Trophoblast cell (in vitro differentiated cells and primary cell): ENCODE results near the gene MON2.

Experiments
- DNase-seq, 2 donors: peaks; one replicate each; pipeline ENCODE4 v3.0.0-alpha.2; 2016
- H2AFZ ChIP-seq: 2 replicates; pipeline ENCODE4 v1.6.1; 2013; ENCODE audit warnings: low read length, moderate library complexity, mild to moderate bottlenecking; ENCODE audit not compliant: insufficient read depth, poor library complexity
- H2AK5ac ChIP-seq: 2 replicates; pipeline ENCODE4 v1.6.1; 2013; ENCODE audit warnings: mild to moderate bottlenecking, low read length
- H2BK120ac ChIP-seq: 2 replicates; pipeline ENCODE4 v1.6.1; 2013; ENCODE audit warnings: low read length, mild to moderate bottlenecking, moderate library complexity; ENCODE audit not compliant: insufficient read depth, poor library complexity
- H2BK12ac ChIP-seq: 2 replicates; pipeline ENCODE4 v1.6.1; 2013; ENCODE audit warnings: mild to moderate bottlenecking, low read length, moderate library complexity
- H2BK5ac ChIP-seq: 2 replicates; pipeline ENCODE4 v1.6.1; 2013; ENCODE audit warnings: low read length, low read depth, moderate library complexity, mild to moderate bottlenecking; ENCODE audit not compliant: poor library complexity
- H3K14ac ChIP-seq: 2 replicates; pipeline ENCODE4 v1.6.1; 2013; ENCODE audit warnings: mild to moderate bottlenecking, low read length
- H3K18ac ChIP-seq: 2 replicates; pipeline ENCODE4 v1.6.1; 2013; ENCODE audit warnings: mild to moderate bottlenecking, low read length
- H3K23ac ChIP-seq: 2 replicates; pipeline ENCODE4 v1.6.1; 2013; ENCODE audit warnings: low read length
- H3K27ac ChIP-seq: 2 replicates; pipeline ENCODE4 v1.5.1; 2013; ENCODE audit warnings: low read depth, mild to moderate bottlenecking, inconsistent platforms, low read length, moderate library complexity
- H3K27me3 ChIP-seq: 2 replicates; pipeline ENCODE4 v1.6.1; 2013; ENCODE audit warnings: inconsistent platforms, mild to moderate bottlenecking, low read length, moderate library complexity; ENCODE audit not compliant: insufficient read depth
- H3K36me3 ChIP-seq, 2 experiments: 1 replicate in 1 of 2; 2 replicates in 1 of 2; pipeline ENCODE4 v1.6.1; 2013; ENCODE audit warnings: low read length in 2 of 2, mild to moderate bottlenecking in 2 of 2, moderate library complexity in 1 of 2; ENCODE audit not compliant: insufficient read depth in 2 of 2, control insufficient read depth in 1 of 2
- H3K4ac ChIP-seq: 2 replicates; pipeline ENCODE4 v1.6.1; 2013; ENCODE audit warnings: low read depth, mild to moderate bottlenecking, low read length, moderate library complexity
- H3K4me1 ChIP-seq, 2 experiments: 1 replicate in 1 of 2; 2 replicates in 1 of 2; pipeline ENCODE4 v1.6.1; 2013; ENCODE audit warnings: low read length in 2 of 2, mild to moderate bottlenecking in 2 of 2, moderate library complexity in 1 of 2; ENCODE audit not compliant: insufficient read depth in 2 of 2, control insufficient read depth in 1 of 2
- H3K4me2 ChIP-seq: 2 replicates; pipeline ENCODE4 v1.6.1; 2013; ENCODE audit warnings: inconsistent platforms, mild to moderate bottlenecking, low read length, moderate library complexity
- H3K4me3 ChIP-seq: 2 replicates; pipeline ENCODE4 v1.5.1; 2013; ENCODE audit warnings: mild to moderate bottlenecking, low read depth, low read length, inconsistent platforms
- H3K79me1 ChIP-seq: one replicate; pipeline ENCODE4 v1.6.1; 2013; ENCODE audit warnings: low read length
- H3K79me2 ChIP-seq: 2 replicates; pipeline ENCODE4 v1.6.1; 2013; ENCODE audit warnings: low read length, mild to moderate bottlenecking; ENCODE audit not compliant: control insufficient read depth, insufficient read depth, poor library complexity
- H3K9ac ChIP-seq: 2 replicates; pipeline ENCODE4 v1.6.1; 2013; ENCODE audit warnings: mild to moderate bottlenecking, low read length
- H3K9me3 ChIP-seq: 2 replicates; pipeline ENCODE4 v1.6.1; 2013; ENCODE audit warnings: low read depth, mild to moderate bottlenecking, control low read depth, inconsistent platforms, low read length; ENCODE audit not compliant: insufficient read depth
- H4K12ac ChIP-seq: 2 replicates; pipeline ENCODE4 v1.6.1; 2013; ENCODE audit warnings: low read depth, mild to moderate bottlenecking, low read length, moderate library complexity
- H4K8ac ChIP-seq: 2 replicates; pipeline ENCODE4 v1.6.1; 2013; ENCODE audit warnings: low read depth, mild to moderate bottlenecking, low read length, moderate library complexity
- H4K91ac ChIP-seq: one replicate; pipeline ENCODE4 v1.6.1; 2013; ENCODE audit warnings: low read depth, mild to moderate bottlenecking, low read length, moderate library complexity
- WGBS: extraction: QIAGEN DNeasy Blood & Tissue Kit; methylation state at CpG from one replicate; pipeline ENCODE4 v1.1.7; 2013; ENCODE audit warnings: missing lambda C conversion rate; ENCODE audit not compliant: insufficient read length, insufficient coverage; ENCODE audit errors: extremely low coverage; 5-methylcytosine and 5-hydroxymethylcytosine counted together

Gene MON2

DNA sequence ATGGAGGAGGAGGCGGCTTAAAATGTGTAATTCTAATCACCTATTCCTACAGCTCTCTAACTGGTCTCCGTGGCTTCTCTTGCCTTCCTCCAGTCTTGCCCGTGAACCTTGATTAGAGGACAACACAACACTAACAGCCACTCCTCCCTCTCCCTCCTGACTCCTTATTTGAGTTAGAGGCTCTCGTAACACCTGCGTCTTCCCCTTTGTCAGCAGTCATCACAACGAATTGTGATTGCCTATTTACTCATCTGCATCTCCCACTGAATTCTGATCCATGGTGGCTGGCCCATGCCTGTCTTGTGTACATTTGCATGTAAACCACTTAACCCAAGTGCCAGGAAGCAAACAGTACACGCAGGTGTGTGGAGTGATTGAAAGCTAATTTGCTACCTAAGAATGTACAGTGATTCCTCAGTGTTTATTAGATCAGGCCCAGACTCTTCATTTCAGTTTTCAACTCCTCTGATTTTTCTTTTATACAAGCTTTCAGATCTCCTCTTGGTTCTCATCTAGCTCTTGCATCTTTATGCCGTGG is 154.5 kb downstream of the MON2 start:
- no CpG with 5 or more reads among the region's 8 CpGs for WGBS
- Histone ChIP-seq H2AFZ (no peak overlapping the region), H3K27ac (no peak overlapping the region)

DNA sequence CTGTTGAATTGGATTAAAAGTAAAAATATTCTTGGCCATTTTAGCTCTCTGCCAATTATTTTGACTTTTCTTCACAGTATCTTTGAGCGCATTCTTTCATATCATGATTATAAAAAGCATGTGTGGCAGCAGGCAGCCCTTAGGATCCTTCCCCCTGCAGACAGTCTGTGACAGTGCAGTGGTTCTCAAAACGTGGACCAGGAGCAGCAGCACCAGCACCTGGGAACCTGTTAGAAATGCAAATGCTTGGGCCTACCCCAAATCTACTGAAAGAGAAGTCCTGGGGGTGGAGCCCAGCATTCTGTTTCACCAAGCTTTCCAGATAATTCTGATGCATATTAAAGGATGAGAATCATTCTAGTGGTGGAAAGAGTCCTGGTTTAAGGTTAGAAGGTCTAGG is 155.6 kb downstream of the MON2 start:
- Histone ChIP-seq H3K14ac (no peak overlapping the region), H2AFZ (no peak overlapping the region), H2BK5ac (no peak overlapping the region), H3K4me3 (no peak overlapping the region), H3K79me2 (no peaks in the 10 kb centered on the region), H3K9me3 (no peaks in the 10 kb centered on the region), H4K91ac (no peak overlapping the region), H4K12ac (no peak overlapping the region), H3K4ac (no peak overlapping the region), H4K8ac (no peak overlapping the region), H3K23ac (no peak overlapping the region), H3K79me1 (no peaks in the 10 kb centered on the region), H3K27me3 (no peaks in the 10 kb centered on the region), H2BK12ac (no peak overlapping the region), H2BK120ac (no peak overlapping the region), H3K9ac (no peak overlapping the region), H2AK5ac (no peak overlapping the region), H3K36me3 (no peaks in the 10 kb centered on the region), H3K4me2 (no peak overlapping the region), H3K4me1 (no peaks in the 10 kb centered on the region), H3K27ac (no peak overlapping the region), H3K18ac (no peak overlapping the region)
- no CpG with 5 or more reads among the region's 2 CpGs for WGBS
- no peak for DNase-seq

More for the DNA sequence above, 154.5 kb downstream of the MON2 start:
- Histone ChIP-seq H3K4ac (no peak overlapping the region), H4K8ac (no peak overlapping the region), H4K12ac (no peak overlapping the region), H3K18ac (no peak overlapping the region), H2AK5ac (no peak overlapping the region), H3K79me1 (no peaks in the 10 kb centered on the region), H3K36me3 (no peaks in the 10 kb centered on the region), H3K9ac (no peak overlapping the region), H3K14ac (no peak overlapping the region), H3K4me1 (no peaks in the 10 kb centered on the region), H3K27me3 (no peaks in the 10 kb centered on the region), H4K91ac (no peak overlapping the region), H2BK120ac (no peak overlapping the region), H3K9me3 (no peaks in the 10 kb centered on the region), H2BK5ac (no peak overlapping the region), H2BK12ac (no peak overlapping the region), H3K4me2 (no peak overlapping the region), H3K79me2 (no peaks in the 10 kb centered on the region), H3K4me3 (no peak overlapping the region), H3K23ac (no peak overlapping the region)
- no peak for DNase-seq

DNA sequence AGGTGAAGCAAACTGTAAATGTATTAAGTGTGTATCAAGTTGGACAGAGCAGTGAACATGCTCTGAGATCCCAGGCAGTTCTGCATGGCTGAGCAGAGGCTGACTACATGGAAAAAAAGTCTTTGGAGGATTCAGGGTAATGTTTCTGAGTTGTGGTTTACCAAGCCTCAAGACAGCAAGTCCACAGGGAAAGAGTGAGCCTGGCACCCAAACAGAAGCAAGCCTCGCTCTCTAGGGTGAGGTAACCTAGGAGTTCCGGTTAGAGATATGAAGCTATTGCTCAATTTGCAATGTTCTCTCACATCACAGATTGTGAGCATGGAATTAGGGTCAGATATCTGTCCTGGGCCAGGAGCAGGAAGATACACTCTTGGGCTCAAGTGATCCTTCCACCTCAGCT is 158.6 kb downstream of the MON2 start:
- Histone ChIP-seq H3K14ac (no peak overlapping the region), H2BK5ac (no peak overlapping the region), H2BK12ac (no peak overlapping the region), H2BK120ac (no peak overlapping the region), H3K4me2 (no peak overlapping the region), H2AK5ac (no peak overlapping the region), H3K23ac (no peak overlapping the region), H3K4me3 (no peak overlapping the region), H2AFZ (no peak overlapping the region), H3K27me3 (no peaks in the 10 kb centered on the region), H4K8ac (no peak overlapping the region), H3K36me3 (no peaks in the 10 kb centered on the region), H4K91ac (no peak overlapping the region), H3K18ac (no peak overlapping the region), H4K12ac (no peak overlapping the region), H3K27ac (no peak overlapping the region), H3K4ac (no peak overlapping the region), H3K79me2 (no peaks in the 10 kb centered on the region), H3K79me1 (no peaks in the 10 kb centered on the region), H3K9ac (no peak overlapping the region), H3K9me3 (no peaks in the 10 kb centered on the region), H3K4me1 (no peaks in the 10 kb centered on the region)
- peak in 1 of 2 donors; percentile 63 for DNase-seq
- no CpG with 5 or more reads among the region's 2 CpGs for WGBS

DNA sequence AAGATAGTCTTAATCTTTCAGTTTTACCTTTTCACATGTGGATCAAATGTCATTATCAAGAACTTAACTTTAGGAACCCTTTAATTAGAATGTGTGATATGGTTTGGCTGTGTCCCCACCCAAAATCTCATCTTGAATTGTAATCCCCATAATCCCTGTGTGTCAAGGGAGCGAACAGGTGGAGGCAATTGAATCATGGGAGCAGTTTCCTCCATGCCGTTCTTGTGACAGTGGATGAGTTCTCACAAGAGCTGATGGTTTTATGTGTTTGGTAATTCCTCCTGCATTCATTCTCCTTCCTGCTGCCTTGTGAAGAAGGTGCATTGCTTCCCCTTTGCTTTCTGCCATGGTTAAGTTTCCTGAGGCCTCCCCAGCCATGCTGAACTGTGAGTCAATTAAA is 160.6 kb downstream of the MON2 start:
- H3K36me3 ChIP-seq = no peaks in the 10 kb centered on the region
- no peak overlapping the region for H2AK5ac ChIP-seq
- no peaks in the 10 kb centered on the region for H3K4me1 ChIP-seq
- no CpG with 5 or more reads among the region's 2 CpGs for WGBS
- no peak overlapping the region for H3K4ac ChIP-seq
- H3K9ac ChIP-seq = no peak overlapping the region
- H2BK5ac ChIP-seq = no peak overlapping the region
- H4K91ac ChIP-seq = no peak overlapping the region
- H3K79me2 ChIP-seq = no peaks in the 10 kb centered on the region
- no peak overlapping the region for H3K14ac ChIP-seq
- no peak overlapping the region for H4K8ac ChIP-seq
- no peak overlapping the region for H2BK120ac ChIP-seq
- DNase-seq = no peak
- H3K18ac ChIP-seq = no peak overlapping the region
- no peak overlapping the region for H3K23ac ChIP-seq
- no peaks in the 10 kb centered on the region for H3K27me3 ChIP-seq
- no peak overlapping the region for H2BK12ac ChIP-seq
- no peak overlapping the region for H3K4me2 ChIP-seq
- H3K79me1 ChIP-seq = no peaks in the 10 kb centered on the region
- H3K4me3 ChIP-seq = no peak overlapping the region
- no peaks in the 10 kb centered on the region for H3K9me3 ChIP-seq
- H4K12ac ChIP-seq = no peak overlapping the region
- no peak overlapping the region for H3K27ac ChIP-seq
- H2AFZ ChIP-seq = no peak overlapping the region
